ENCODE measurements around the gene PLA2G12B.

DNA sequence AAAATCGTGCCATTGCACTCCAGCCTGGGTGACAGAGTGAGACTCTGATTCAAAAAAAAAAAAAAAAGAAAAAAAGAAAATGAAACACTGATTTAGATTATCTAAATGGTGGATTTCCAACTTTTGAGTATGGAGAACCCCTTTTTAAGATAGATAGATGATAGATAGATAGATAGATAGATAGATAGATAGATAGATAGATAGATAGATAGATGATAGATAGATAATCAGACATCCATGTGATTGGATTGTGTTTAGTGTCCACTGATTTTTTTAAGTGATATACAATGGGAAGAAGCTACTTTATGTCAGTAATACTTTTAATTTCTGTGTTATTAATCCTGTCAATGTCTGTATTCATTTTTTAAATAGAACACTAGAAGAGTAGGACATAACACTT is 55.1 kb downstream of the PLA2G12B start:
- TF ChIP-seq, protein P1, sequence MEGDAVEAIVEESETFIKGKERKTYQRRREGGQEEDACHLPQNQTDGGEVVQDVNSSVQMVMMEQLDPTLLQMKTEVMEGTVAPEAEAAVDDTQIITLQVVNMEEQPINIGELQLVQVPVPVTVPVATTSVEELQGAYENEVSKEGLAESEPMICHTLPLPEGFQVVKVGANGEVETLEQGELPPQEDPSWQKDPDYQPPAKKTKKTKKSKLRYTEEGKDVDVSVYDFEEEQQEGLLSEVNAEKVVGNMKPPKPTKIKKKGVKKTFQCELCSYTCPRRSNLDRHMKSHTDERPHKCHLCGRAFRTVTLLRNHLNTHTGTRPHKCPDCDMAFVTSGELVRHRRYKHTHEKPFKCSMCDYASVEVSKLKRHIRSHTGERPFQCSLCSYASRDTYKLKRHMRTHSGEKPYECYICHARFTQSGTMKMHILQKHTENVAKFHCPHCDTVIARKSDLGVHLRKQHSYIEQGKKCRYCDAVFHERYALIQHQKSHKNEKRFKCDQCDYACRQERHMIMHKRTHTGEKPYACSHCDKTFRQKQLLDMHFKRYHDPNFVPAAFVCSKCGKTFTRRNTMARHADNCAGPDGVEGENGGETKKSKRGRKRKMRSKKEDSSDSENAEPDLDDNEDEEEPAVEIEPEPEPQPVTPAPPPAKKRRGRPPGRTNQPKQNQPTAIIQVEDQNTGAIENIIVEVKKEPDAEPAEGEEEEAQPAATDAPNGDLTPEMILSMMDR (conservative IDR thresholded peaks at IDR 0.05) = no peak
- TF ChIP-seq ZFX (IDR thresholded peaks at IDR 0.05) = no peak

Measured in C4-2B (cell line).